ENCODE data around the gene CRACDL. TPM values are rescaled to one million over a fixed set of nuclear protein-coding genes. Genes with fewer than 3 reads are reported as not detected.

The CRACDL gene
- total and polyA plus RNA-seq, 9 donors, result 1.4 to 3.3 (median 2.4) TPM

- no peak for DNase-seq
- H3K27me3 ChIP-seq (ENCODE audit: control insufficient read depth, insufficient read depth, low read length), result no peaks in the 10 kb centered on the region
- WGBS (ENCODE audit: insufficient coverage), result 71% methylated on average over 3 of the region's 4 CpGs
- no peaks in the 10 kb centered on the region for H3K36me3 ChIP-seq (ENCODE audit: control insufficient read depth, insufficient read depth, low read length)
- no peak overlapping the region for H3K4me3 ChIP-seq (ENCODE audit: low read length)
- H3K9me3 ChIP-seq (replicated peaks; ENCODE audit: control insufficient read depth, low read depth, low read length), result no peaks in the 10 kb centered on the region
- no peak overlapping the region for H3K27ac ChIP-seq (ENCODE audit: low read length)
- H3K4me1 ChIP-seq (ENCODE audit: control insufficient read depth, insufficient read depth, low read length), result peaks cover 13% of the 10 kb centered on the region
Measured at GRCh38 chr2:98897746-98898145, 38.3 kb downstream of the CRACDL start.

DNA sequence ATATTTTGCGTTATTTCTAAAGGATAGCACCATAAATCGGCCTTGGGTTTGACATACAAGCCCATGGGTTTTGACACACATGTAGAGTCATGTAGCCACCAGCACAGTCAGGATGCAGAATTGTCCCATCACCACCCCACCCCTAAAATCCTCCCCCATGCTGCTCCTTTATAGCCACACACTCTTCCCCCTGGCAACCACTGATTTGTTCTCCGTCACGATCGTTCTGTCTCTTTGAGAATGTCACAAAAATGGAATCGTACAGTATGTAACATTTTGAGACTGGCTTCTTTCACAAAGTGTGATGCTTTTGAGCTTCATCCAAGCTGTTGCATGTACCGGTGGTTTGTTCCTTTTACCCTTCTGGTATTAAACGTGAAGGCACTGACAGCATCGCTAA is 39.1 kb downstream of the CRACDL start:
- Histone ChIP-seq H3K4me1 (ENCODE audit: control insufficient read depth, insufficient read depth, low read length) (peaks cover 13% of the 10 kb centered on the region), H3K9me3 (replicated peaks; ENCODE audit: control insufficient read depth, low read depth, low read length) (no peaks in the 10 kb centered on the region), H3K36me3 (ENCODE audit: control insufficient read depth, insufficient read depth, low read length) (no peaks in the 10 kb centered on the region), H3K27me3 (ENCODE audit: control insufficient read depth, insufficient read depth, low read length) (no peaks in the 10 kb centered on the region), H3K27ac (ENCODE audit: low read length) (no peak overlapping the region), H3K4me3 (ENCODE audit: low read length) (no peak overlapping the region)
- WGBS (ENCODE audit: insufficient coverage), result 75% methylated on average over 9 of the region's 9 CpGs
- no peak for DNase-seq

- Histone ChIP-seq H3K9me3 (replicated peaks; ENCODE audit: control insufficient read depth, low read depth, low read length) (no peaks in the 10 kb centered on the region), H3K27me3 (ENCODE audit: control insufficient read depth, insufficient read depth, low read length) (no peaks in the 10 kb centered on the region), H3K27ac (ENCODE audit: low read length) (no peak overlapping the region), H3K4me3 (ENCODE audit: low read length) (no peak overlapping the region), H3K4me1 (ENCODE audit: control insufficient read depth, insufficient read depth, low read length) (peaks cover 13% of the 10 kb centered on the region), H3K36me3 (ENCODE audit: control insufficient read depth, insufficient read depth, low read length) (no peaks in the 10 kb centered on the region)
- WGBS (ENCODE audit: insufficient coverage), result no CpG with 5 or more reads among the region's 2 CpGs
- peak; percentile 41 for DNase-seq
Measured at GRCh38 chr2:98896416-98896815, 39.6 kb downstream of the CRACDL start.

- Histone ChIP-seq H3K27ac (ENCODE audit: low read length) (no peak overlapping the region), H3K4me1 (ENCODE audit: control insufficient read depth, insufficient read depth, low read length) (peaks cover 13% of the 10 kb centered on the region), H3K27me3 (ENCODE audit: control insufficient read depth, insufficient read depth, low read length) (no peaks in the 10 kb centered on the region), H3K4me3 (ENCODE audit: low read length) (no peak overlapping the region), H3K9me3 (replicated peaks; ENCODE audit: control insufficient read depth, low read depth, low read length) (no peaks in the 10 kb centered on the region), H3K36me3 (ENCODE audit: control insufficient read depth, insufficient read depth, low read length) (no peaks in the 10 kb centered on the region)
- DNase-seq, result no peak
- 90% methylated on average over 6 of the region's 9 CpGs for WGBS (ENCODE audit: insufficient coverage)
Measured at GRCh38 chr2:98895901-98896300, 40.1 kb downstream of the CRACDL start.

DNA sequence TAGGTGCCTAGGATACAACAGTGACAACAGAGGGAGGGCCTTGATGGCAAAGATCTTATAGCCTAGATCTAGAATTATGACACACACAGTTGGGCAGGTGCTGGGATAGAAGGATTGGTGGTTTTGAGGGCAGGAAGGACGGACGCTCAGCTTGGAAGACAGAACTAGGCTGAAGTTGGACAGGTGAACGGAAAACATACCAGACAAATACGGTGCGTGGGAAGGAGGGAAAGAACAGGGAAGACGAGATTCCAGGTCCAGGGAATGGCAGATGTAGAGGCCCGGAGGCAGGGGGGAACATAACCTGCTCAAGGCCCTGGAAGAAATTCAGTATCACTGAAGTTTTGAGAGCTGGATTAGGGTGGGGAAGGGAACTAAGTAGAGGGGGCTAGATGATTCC is 40.8 kb downstream of the CRACDL start:
- H3K4me3 ChIP-seq (ENCODE audit: low read length), result no peak overlapping the region
- 81% methylated on average over 7 of the region's 7 CpGs for WGBS (ENCODE audit: insufficient coverage)
- H3K27me3 ChIP-seq (ENCODE audit: control insufficient read depth, insufficient read depth, low read length), result no peaks in the 10 kb centered on the region
- H3K27ac ChIP-seq (ENCODE audit: low read length), result no peak overlapping the region
- DNase-seq, result no peak
- peaks cover 13% of the 10 kb centered on the region for H3K4me1 ChIP-seq (ENCODE audit: control insufficient read depth, insufficient read depth, low read length)
- no peaks in the 10 kb centered on the region for H3K9me3 ChIP-seq (replicated peaks; ENCODE audit: control insufficient read depth, low read depth, low read length)
- no peaks in the 10 kb centered on the region for H3K36me3 ChIP-seq (ENCODE audit: control insufficient read depth, insufficient read depth, low read length)

DNA sequence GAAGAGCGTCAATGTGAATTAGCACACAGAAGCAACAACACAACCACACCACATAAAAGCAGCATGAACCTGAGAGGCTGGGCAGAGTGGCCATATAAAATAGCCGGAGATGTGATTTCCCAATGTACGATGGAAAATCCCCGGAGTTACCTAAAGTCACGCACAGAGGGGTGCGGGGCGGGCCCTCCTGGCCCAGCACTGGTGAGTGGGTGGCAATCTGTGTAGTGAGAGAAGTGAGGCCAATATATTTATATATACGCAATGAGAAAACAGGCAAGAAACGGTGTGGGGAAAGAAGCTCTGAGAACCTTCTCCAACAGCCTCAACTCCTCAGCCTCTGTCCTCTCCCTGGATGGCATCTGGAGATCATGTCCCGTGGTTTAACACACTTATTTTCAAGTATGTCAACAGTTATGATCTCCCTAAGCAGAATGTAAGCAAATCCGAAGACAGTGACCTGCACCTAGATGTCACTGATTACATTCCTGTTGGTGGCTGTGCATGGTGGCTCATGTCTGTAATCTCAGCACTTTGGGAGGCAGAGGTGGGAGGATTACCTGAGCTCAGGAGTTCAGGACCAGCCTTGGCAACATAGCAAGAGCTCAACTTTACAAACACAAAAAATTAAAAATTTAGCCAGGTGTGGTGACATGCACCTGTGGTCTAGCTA is 41.6 kb downstream of the CRACDL start:
- Histone ChIP-seq H3K27ac (ENCODE audit: low read length) (no peak overlapping the region), H3K36me3 (ENCODE audit: control insufficient read depth, insufficient read depth, low read length) (no peaks in the 10 kb centered on the region)
- WGBS (ENCODE audit: insufficient coverage), result 90% methylated on average over 6 of the region's 11 CpGs

DNA sequence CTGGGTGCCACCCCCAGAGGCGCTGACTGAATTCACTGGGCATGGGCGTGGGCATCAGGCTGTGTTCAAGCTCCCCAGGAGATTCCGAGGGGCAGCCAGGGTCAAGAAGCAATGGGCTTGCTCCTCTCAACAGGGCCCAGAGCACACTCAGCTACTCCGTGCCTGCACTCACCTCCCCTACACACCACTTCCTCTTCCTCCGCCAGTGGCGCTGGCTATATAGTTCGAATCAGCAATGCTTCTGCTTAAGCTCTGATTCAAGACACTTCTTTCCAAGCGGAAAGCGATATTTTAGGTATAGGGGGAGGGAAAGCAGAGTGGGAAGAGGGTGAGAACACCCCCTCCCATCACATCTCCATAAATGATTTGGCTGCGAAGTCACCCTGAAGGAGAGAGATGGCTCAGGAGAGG is 42.1 kb downstream of the CRACDL start:
- H3K4me1 ChIP-seq (ENCODE audit: control insufficient read depth, insufficient read depth, low read length), result peaks cover 13% of the 10 kb centered on the region
- no peaks in the 10 kb centered on the region for H3K36me3 ChIP-seq (ENCODE audit: control insufficient read depth, insufficient read depth, low read length)
- no peaks in the 10 kb centered on the region for H3K27me3 ChIP-seq (ENCODE audit: control insufficient read depth, insufficient read depth, low read length)
- DNase-seq, result no peak
- 87% methylated on average over 4 of the region's 10 CpGs for WGBS (ENCODE audit: insufficient coverage)
- H3K27ac ChIP-seq (ENCODE audit: low read length), result no peak overlapping the region
- H3K9me3 ChIP-seq (replicated peaks; ENCODE audit: control insufficient read depth, low read depth, low read length), result no peaks in the 10 kb centered on the region
- H3K4me3 ChIP-seq (ENCODE audit: low read length), result no peak overlapping the region

More for the DNA sequence above, 41.6 kb downstream of the CRACDL start:
- no peak for DNase-seq
- no peaks in the 10 kb centered on the region for H3K9me3 ChIP-seq (replicated peaks; ENCODE audit: control insufficient read depth, low read depth, low read length)
- H3K4me1 ChIP-seq (ENCODE audit: control insufficient read depth, insufficient read depth, low read length), result peaks cover 13% of the 10 kb centered on the region
- no peak overlapping the region for H3K4me3 ChIP-seq (ENCODE audit: low read length)
- H3K27me3 ChIP-seq (ENCODE audit: control insufficient read depth, insufficient read depth, low read length), result no peaks in the 10 kb centered on the region

DNA sequence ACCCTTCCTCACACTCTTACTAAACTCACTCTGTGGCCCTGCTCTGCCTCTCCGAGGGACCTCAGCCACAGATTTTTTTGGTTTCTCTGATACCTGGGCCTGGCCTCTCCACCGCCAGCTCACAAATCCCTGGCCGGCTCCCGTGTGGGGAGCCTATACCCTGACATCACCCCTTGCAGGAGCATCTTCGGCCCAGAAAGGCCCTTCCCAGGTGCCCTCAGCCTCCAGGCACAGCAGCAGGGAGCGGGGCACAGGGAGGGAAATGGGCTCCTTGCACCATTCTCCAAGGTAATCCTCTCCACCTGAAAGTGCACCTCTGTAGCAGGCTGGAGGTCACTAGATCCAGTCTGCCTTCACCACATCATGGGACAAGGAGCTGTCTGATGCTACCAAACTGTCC is 43.2 kb downstream of the CRACDL start:
- Histone ChIP-seq H3K27me3 (ENCODE audit: control insufficient read depth, insufficient read depth, low read length) (no peaks in the 10 kb centered on the region), H3K27ac (ENCODE audit: low read length) (no peak overlapping the region), H3K9me3 (replicated peaks; ENCODE audit: control insufficient read depth, low read depth, low read length) (no peaks in the 10 kb centered on the region), H3K4me3 (ENCODE audit: low read length) (no peak overlapping the region), H3K4me1 (ENCODE audit: control insufficient read depth, insufficient read depth, low read length) (peaks cover 13% of the 10 kb centered on the region), H3K36me3 (ENCODE audit: control insufficient read depth, insufficient read depth, low read length) (no peaks in the 10 kb centered on the region)
- 88% methylated on average over 5 of the region's 6 CpGs for WGBS (ENCODE audit: insufficient coverage)
- DNase-seq, result no peak

GRCh38 chr2:98891591-98891990 is 44.4 kb downstream of the CRACDL start:
- WGBS (ENCODE audit: insufficient coverage), result no CpG with 5 or more reads among the region's 1 CpG

GRCh38 chr2:98886066-98886554 is 49.9 kb downstream of the CRACDL start:
- Histone ChIP-seq H3K4me3 (ENCODE audit: low read length) (no peak overlapping the region), H3K9me3 (replicated peaks; ENCODE audit: control insufficient read depth, low read depth, low read length) (peaks cover 5% of the 10 kb centered on the region), H3K36me3 (ENCODE audit: control insufficient read depth, insufficient read depth, low read length) (no peaks in the 10 kb centered on the region), H3K27ac (ENCODE audit: low read length) (no peak overlapping the region), H3K27me3 (ENCODE audit: control insufficient read depth, insufficient read depth, low read length) (no peaks in the 10 kb centered on the region), H3K4me1 (ENCODE audit: control insufficient read depth, insufficient read depth, low read length) (no peaks in the 10 kb centered on the region)
- no peak for DNase-seq
- 92% methylated on average over 2 of the region's 2 CpGs for WGBS (ENCODE audit: insufficient coverage)

More at GRCh38 chr2:98891591-98891990, 44.4 kb downstream of the CRACDL start:
- no peaks in the 10 kb centered on the region for H3K9me3 ChIP-seq (replicated peaks; ENCODE audit: control insufficient read depth, low read depth, low read length)
- H3K36me3 ChIP-seq (ENCODE audit: control insufficient read depth, insufficient read depth, low read length), result no peaks in the 10 kb centered on the region
- DNase-seq, result no peak
- H3K4me1 ChIP-seq (ENCODE audit: control insufficient read depth, insufficient read depth, low read length), result peaks cover 9% of the 10 kb centered on the region
- H3K27ac ChIP-seq (ENCODE audit: low read length), result no peak overlapping the region
- H3K27me3 ChIP-seq (ENCODE audit: control insufficient read depth, insufficient read depth, low read length), result no peaks in the 10 kb centered on the region
- H3K4me3 ChIP-seq (ENCODE audit: low read length), result no peak overlapping the region

Data from muscle of leg (tissue), 11 donors.